Nephron (organoid): Measurements from ENCODE around the gene XCL1.

ENCODE experiments used
- H3K27ac Mint-ChIP-seq, 3 experiments: 2 replicates each; pipeline ENCODE4 v1.8.0; 2020; ENCODE audit warnings: mixed read lengths in 3 of 3, mild to moderate bottlenecking in 2 of 3, moderate library complexity in 1 of 3
- H3K27me3 Mint-ChIP-seq: 2 replicates; pipeline ENCODE4 v1.8.0; 2021; ENCODE audit warnings: low read depth, mild to moderate bottlenecking, moderate library complexity, mixed read lengths
- H3K36me3 Mint-ChIP-seq: 2 replicates; pipeline ENCODE4 v1.8.0; 2020; ENCODE audit warnings: low read depth, mixed read lengths
- H3K4me1 Mint-ChIP-seq: 2 replicates; pipeline ENCODE4 v1.8.0; 2020; ENCODE audit warnings: mixed read lengths
- H3K4me3 Mint-ChIP-seq, 3 experiments: 2 replicates each; pipeline ENCODE4 v1.8.0; 2020; ENCODE audit warnings: mild to moderate bottlenecking in 3 of 3, mixed read lengths in 3 of 3, moderate library complexity in 2 of 3
- H3K9me3 Mint-ChIP-seq: 2 replicates; pipeline ENCODE4 v1.8.0; 2020; ENCODE audit warnings: mixed read lengths
- CTCF ChIP-seq, 3 experiments: fragments of 200-600 bp; sonication (generic); IDR thresholded peaks; one replicate each; pipeline ENCODE4 v1.5.0; 2021; ENCODE audit warnings: antibody characterized with exemption in 3 of 3; ENCODE audit not compliant: unreplicated experiment in 3 of 3

XCL1 gene

DNA sequence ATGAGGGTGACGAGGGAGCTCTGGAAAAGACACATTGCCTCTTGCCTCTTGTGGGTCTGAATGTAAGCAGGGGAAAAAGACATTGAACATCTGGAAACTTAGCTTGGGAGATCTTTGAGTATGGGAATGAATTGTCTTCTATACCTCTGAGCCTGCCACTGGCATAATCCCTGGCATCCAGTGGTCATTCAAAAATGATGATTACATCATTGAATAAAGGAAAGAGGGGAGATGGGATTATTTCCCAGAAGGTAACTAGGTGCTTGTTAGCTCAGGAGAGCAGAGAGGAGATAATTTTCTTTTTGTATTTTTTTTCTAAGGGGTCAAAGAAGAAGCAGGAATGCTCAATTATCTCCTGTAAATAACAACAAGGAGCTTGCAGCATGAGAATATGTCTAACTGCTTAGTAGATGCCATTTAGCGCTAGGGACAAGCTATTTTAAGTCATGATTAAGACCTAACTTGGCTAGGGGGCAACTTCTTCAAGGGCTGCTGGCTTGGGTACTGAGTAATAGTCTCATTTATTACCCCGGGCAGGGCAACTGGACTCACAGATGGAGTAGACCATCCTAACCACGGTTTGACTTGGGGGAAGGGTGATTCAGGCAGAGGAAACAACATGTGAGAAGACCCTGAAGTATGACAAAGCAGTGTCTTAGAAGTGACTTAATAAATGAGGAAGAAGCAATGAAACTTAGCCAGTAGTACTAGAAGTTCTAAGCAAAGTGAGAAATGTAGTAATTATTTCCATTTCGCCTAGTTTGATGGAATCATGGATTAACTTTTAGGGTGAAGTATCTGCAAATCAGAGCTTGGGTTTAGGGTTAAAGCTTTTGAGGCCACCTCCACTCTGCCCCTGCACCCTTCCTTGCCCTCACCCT lies 21.6 kb upstream of the XCL1 start:
- H3K27ac Mint-ChIP-seq, result no peak overlapping the region
- no peaks in the 10 kb centered on the region for H3K36me3 Mint-ChIP-seq
- H3K27me3 Mint-ChIP-seq, result peaks cover 17% of the 10 kb centered on the region
- no peaks in the 10 kb centered on the region for H3K4me1 Mint-ChIP-seq
- H3K9me3 Mint-ChIP-seq, result peaks cover 5% of the 10 kb centered on the region
- TF ChIP-seq CTCF (IDR thresholded peaks at IDR 0.05; ENCODE audit: unreplicated experiment in 3 of 3), result no peak
- H3K4me3 Mint-ChIP-seq, result no peak overlapping the region

GRCh38 chr1:168555508-168556046 lies 20.8 kb upstream of the XCL1 start:
- peaks cover 5% of the 10 kb centered on the region for H3K9me3 Mint-ChIP-seq
- no peak for TF ChIP-seq CTCF (IDR thresholded peaks at IDR 0.05; ENCODE audit: unreplicated experiment in 3 of 3)

DNA sequence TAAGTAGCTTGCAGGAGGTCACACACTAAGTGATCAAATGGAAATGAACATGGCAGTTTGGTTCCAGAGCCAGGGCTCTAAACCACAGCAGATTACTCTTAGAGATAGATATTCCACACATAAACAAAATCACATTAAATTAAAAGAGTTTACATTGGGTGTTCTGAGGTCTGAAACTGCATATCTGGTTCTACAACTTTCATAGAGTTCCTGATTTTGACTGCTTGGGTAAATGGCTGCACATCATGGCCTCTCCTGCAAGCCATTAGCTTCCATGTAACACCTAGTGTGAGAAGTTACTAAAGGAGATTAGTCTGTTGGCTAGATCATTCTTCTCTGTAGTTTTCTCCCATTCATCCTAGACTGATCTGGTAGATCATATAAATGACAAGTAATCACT lies 19.8 kb upstream of the XCL1 start:
- Mint-ChIP-seq H3K9me3 (no peaks in the 10 kb centered on the region), H3K27me3 (peaks cover 28% of the 10 kb centered on the region), H3K4me1 (no peaks in the 10 kb centered on the region), H3K27ac (no peak overlapping the region), H3K4me3 (no peak overlapping the region), H3K36me3 (no peaks in the 10 kb centered on the region)
- TF ChIP-seq CTCF (IDR thresholded peaks at IDR 0.05; ENCODE audit: unreplicated experiment in 3 of 3), result no peak

More at GRCh38 chr1:168555508-168556046, 20.8 kb upstream of the XCL1 start:
- Mint-ChIP-seq H3K36me3 (no peaks in the 10 kb centered on the region), H3K27me3 (peaks cover 21% of the 10 kb centered on the region), H3K4me3 (no peak overlapping the region), H3K4me1 (no peaks in the 10 kb centered on the region), H3K27ac (no peak overlapping the region)

DNA sequence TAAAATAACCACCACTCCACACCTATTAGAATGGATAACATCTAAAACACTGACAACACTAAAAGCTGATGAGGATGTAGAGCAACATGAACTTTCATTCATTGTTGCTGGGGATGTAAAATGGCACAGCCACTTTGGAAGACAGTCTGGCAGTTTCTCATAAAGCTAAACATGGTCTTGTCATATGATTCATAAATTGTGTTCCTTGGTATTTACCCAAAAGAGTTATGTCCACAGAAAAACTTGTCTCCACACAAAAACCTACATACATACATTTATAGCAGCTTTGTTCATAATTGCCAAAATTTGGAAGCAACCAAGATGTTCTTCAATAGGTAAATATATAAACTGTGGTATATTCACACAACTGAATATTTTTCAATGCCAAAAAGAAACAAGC lies 16.0 kb upstream of the XCL1 start:
- no peaks in the 10 kb centered on the region for H3K36me3 Mint-ChIP-seq
- H3K4me3 Mint-ChIP-seq, result no peak overlapping the region

DNA sequence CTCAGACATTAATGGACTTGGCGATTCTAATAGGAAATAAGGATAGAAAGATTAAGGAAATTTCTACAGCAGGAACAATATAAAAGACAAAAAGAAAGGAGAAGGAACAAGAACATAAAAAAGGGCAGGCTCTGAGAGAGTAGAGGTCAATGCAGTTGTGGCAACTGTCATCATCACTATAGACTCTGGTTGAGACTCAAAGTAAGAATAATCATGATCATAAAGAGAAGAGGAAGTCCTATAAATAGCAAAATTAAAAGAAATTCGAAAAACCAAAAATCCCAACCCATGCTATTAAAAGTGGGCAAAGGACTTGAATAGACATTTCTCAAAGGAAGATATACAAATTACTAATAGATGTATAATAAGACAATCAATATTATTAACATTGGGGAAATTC lies 14.4 kb upstream of the XCL1 start:
- TF ChIP-seq CTCF (IDR thresholded peaks at IDR 0.05; ENCODE audit: unreplicated experiment in 3 of 3), result no peak
- H3K27ac Mint-ChIP-seq, result no peak overlapping the region
- H3K4me1 Mint-ChIP-seq, result no peaks in the 10 kb centered on the region
- H3K36me3 Mint-ChIP-seq, result no peaks in the 10 kb centered on the region
- no peaks in the 10 kb centered on the region for H3K9me3 Mint-ChIP-seq
- no peak overlapping the region for H3K4me3 Mint-ChIP-seq
- H3K27me3 Mint-ChIP-seq, result peaks cover 29% of the 10 kb centered on the region

More for the DNA sequence above, 16.0 kb upstream of the XCL1 start:
- TF ChIP-seq CTCF (IDR thresholded peaks at IDR 0.05; ENCODE audit: unreplicated experiment in 3 of 3), result no peak
- peaks cover 34% of the 10 kb centered on the region for H3K27me3 Mint-ChIP-seq
- H3K27ac Mint-ChIP-seq, result no peak overlapping the region
- no peaks in the 10 kb centered on the region for H3K9me3 Mint-ChIP-seq
- no peaks in the 10 kb centered on the region for H3K4me1 Mint-ChIP-seq
